HG02870 (cell line): ENCODE data around the gene SETD7.

Experiments used
- ATAC-seq: cut with Tn5 transposase; IDR thresholded peaks from one replicate; pipeline ENCODE4 v1.9.1; 2021; ENCODE audit warnings: mild to moderate bottlenecking, moderate library complexity; ENCODE audit not compliant: unreplicated experiment

SETD7 gene

GRCh38 chr4:139552517-139553307 is 3.3 kb downstream of the SETD7 start:
- ATAC-seq = no peak

DNA sequence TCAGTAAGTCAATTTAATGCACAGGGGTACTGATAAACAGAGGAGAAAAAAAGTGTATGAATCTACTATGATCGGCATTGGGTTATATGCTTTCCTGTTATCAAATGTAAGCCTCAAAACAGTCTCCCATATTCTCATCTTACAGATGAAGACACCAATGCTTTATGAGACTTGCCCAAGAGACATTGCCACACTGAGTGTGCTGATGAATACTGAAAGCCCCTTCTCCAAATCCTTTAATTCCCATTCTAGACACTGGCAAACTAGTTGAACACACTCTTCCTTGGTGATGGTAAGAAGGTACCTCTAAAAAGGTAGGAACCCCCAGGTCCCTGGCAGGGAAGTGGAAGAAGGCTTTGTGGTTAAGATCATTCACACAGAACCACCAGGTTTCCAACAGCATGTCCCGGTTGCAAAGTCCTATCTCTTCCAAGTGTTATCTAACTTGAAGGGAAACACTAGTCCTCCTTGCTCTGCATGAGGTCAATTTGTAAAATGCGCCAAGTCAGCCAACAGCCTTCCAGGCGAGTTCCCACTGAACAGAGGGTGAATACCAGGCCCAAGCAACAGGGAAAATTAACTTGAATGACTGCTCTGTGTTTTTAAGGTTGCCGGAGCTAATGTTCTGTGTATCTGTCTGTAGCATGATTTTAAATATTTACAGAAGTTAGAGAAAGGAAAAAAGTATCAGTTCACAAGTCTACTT is 5.1 kb downstream of the SETD7 start:
- no peak for ATAC-seq

DNA sequence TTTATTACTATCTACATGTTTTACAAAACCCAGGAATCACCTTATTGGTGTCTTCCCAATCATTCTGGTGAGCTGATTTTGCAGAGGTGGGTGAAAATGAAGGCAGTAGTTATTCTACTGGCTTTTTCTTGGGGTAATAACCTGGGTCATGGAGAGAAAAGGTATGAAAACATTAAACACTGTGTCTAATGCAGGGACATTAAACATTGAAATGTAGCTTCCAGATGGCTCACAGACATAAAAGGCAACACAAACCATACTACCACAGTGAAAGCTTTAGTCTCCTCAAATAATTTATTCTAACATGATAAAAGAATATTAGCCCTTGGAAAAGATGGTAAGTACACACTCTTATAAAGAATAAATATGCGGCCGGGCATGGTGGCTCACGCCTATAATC is 8.0 kb downstream of the SETD7 start:
- no peak for ATAC-seq

GRCh38 chr4:139540632-139541031 is 15.4 kb downstream of the SETD7 start:
- ATAC-seq = no peak

DNA sequence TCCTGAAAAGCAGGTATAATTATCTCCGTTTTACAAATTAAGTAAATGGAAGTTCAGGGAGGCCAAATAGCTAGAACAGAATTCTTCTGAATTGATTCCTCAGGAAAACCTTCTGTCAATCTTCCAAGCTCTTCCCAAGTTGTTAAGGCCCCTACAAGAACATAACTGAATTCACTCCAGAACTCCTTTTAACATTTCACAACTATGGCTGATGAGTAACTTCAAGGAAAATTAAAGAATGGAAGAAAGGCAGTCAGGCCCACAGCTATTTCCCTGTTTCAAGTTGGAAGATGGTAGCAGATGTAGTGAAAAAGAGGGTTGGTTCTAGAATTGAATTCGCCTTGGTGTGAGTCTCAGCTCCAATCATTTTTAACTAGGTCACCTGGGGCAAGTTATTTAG is 15.9 kb downstream of the SETD7 start:
- no peak for ATAC-seq

- ATAC-seq = no peak
Observed at GRCh38 chr4:139537292-139537691, 18.7 kb downstream of the SETD7 start.

DNA sequence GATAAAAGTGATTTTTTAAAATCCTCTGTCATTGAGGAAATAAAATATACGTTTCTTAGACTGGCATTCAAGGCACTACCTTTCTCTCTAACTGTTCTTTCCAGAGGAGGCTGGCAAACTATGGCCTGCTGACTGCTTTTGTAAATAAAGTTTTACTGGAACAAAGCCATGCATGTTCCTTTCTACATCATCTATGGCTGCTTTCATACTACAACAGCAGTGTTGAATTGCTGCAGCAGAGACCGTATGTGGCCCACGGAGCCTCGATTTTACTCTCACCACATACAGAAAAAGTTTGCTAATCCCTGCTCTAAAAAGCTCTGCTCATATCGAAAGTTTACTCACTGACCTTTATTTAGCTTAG is 20.2 kb downstream of the SETD7 start:
- no peak for ATAC-seq

DNA sequence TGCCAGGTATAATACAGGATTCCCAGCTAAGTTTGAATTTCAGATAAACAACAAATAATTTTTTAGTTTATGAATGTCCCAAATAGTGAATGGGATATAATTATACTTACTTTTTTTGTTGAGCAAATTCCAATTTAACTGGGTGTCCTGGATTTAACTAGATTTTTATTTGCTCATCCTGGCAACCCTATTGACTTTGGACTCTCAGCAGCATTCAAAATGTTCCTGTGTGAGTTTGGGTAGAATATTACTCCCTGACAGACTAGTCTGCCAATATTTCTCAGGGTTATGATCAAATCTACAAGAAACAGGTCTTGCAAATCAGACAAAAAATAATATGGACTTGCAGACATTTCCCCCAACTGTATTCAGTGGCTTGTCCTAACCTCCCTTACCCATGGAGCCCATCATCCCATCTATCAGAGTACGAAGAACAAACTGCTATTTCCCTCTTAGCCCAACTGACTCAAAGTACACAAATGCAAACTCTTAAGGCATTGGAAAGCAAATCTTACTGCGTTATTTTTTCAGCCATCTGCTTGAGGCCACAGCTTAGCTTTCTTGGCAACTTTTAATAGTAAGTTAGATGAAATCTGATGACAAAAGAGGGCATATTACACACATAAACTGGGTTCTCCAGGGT is 20.7 kb downstream of the SETD7 start:
- ATAC-seq = no peak

DNA sequence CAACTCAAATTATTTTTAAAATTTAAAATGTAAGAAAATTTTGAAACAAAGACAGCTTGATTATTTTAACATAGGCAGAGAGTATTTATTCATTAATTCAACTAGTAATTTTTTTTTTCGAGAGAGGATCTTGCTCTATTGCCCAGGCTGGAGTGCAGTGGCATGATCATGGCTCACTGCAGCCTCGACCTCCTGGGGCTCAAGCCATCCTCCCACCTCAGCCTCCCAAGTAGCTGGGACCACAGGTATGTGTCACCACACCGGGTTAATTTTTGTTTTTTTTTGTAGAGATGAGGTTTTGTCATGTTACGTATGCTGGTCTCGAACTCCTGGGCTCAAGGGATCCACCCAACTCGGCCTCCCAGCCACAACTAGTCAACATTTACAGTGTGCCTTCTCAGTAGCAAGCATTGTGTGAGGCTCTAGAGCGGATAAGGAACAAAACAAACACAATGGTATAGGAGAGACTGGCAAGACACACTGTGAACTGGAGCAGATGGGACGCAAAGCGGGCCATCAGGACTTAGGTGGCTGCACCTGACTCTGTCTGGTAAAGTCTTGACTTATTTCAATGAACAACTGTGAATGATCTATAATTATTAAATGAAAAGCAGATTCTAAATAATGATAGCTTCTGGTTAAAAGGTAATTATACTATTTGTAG is 21.6 kb downstream of the SETD7 start:
- ATAC-seq = no peak

- no peak for ATAC-seq
Observed at GRCh38 chr4:139533511-139533910, 22.5 kb downstream of the SETD7 start.

DNA sequence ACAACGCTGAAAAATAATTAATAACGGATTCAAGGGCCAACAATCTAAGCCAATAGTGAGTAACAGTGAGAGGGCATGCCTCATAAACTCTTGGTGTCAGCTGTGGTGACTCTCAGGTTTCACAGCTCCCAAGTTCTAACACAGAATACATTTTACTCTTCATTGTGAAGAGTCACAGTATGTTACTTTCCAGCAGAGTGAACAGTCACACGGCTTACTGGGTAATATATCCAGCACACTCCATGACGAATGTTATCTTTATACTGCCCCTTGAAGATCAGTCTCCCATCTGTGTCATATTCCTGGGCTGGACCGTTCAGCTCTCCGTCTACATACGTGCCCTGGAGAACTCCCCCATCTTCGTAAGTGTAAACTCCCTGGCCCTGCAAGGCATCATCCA is 23.1 kb downstream of the SETD7 start:
- no peak for ATAC-seq

- ATAC-seq = peak; percentile 34
Observed at GRCh38 chr4:139530833-139531427, 25.1 kb downstream of the SETD7 start.

GRCh38 chr4:139528377-139529005 is 27.5 kb downstream of the SETD7 start:
- peak; percentile 86 for ATAC-seq

- no peak for ATAC-seq
Observed at GRCh38 chr4:139526928-139527327, 29.1 kb downstream of the SETD7 start.

DNA sequence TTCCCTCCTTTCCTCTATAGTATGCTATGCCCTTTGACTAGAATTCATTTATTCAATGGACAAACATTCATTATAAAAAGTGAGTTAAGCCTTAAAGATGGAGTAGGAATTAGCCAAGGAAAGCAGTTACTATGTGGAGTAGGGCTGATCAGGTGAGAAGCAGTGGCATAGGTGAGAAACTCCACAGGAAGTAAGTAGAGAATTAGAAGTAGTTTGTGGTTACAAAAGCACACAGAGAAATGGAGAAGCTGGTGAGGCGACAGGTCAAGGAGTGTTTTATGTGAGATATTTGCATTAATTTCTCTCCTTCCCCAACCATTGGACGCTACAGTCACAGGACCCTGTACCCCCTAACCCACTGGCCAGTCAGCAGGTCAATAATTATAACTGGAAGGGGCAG is 30.6 kb downstream of the SETD7 start:
- ATAC-seq = no peak

DNA sequence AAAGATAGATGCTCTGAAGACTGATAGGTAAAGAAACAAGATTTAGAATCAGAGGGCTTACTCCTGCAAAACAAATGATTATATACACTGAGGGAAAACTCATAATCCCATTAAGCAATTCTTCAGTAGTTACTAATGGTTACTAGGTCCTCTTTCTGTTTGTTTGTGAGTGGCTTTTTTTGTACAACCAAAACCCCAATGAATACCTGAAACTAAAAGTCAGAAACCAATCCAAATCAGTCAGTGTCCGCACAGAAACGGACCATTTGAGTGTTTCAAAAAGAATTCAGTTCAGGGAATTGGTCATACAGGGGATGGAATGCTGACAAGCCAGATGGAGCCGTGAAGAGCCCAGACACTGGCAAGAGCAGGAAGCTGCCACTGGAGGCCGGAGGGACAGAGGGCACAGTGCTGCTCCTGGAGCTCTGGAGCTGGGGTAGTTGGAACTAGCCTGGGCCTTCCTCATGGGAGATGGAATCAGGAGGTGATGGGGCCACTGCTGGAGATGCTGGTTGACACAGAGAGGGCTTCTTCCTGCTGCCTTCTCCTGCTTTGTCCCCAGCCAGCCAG is 31.9 kb downstream of the SETD7 start:
- peak; percentile 31 for ATAC-seq

GRCh38 chr4:139523076-139523475 is 32.9 kb downstream of the SETD7 start:
- ATAC-seq = no peak

GRCh38 chr4:139522457-139522856 is 33.6 kb downstream of the SETD7 start:
- ATAC-seq = peak; percentile 23

DNA sequence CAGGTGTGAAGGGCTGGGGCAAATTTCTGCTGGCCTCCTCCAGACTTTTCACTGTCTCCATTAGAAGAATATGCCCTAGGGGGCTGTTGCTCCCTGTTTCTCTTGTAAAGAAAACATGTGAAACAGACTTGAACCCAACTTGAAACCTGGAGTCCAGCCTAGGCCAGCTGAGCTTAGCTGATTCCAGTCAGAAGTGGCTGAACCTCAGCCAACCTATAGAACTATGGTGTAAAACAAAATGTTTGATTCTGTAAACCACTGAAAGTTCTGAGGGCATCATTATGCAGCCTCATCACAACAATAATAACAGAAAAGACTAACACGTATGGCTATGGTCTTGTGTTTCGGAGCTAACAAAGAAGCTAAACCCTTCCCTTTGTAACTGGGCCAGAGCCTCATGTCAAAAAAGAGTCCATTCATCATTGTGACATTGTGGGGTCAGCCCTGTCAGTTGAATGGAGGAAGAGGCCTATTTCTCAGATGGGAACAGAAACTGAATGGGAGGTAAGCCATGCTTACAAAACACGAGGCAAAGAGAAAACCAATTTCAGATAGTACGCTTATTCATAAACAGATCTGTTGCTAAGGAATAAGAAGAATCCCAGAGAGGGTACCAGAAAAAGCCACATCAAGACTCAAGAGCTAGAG is 34.1 kb downstream of the SETD7 start:
- ATAC-seq = peak; percentile 58

GRCh38 chr4:139515531-139515958 is 40.5 kb downstream of the SETD7 start:
- no peak for ATAC-seq
